IMR-90 (cell line): ENCODE results near the gene EHBP1. TPM values are rescaled to one million over a fixed set of nuclear protein-coding genes. Genes with fewer than 3 reads are reported as not detected.
A peak's percentile ranks its signal among the peaks of the same experiment; 100 is the strongest.

Experiments
- ATAC-seq: fragments of 200-7000 bp; cut with Tn5 transposase; 2 replicates; pipeline ENCODE4 v1.9.1; 2020; ENCODE audit warnings: low read depth, mild to moderate bottlenecking, moderate library complexity
- BruUV-seq: library from RNA; stranded (reverse); fragments of 400-500 nt; replicated peaks from 2 replicates; lab custom pipeline; 2021; lab: Mats Ljungman, UMichigan
- CTCF ChIA-PET: fragments of 300-600 bp; formaldehyde crosslinking; extraction: SDS; loops from one replicate; lab custom pipeline; 2021; ENCODE audit warnings: antibody characterized with exemption; lab: Yijun Ruan, JAX
- POLR2A ChIA-PET: fragments of 300-600 bp; sonication (Branson Sonifier 250); formaldehyde crosslinking; loops from one replicate; lab custom pipeline; 2022; ENCODE audit warnings: antibody characterized with exemption; ENCODE audit not compliant: unreplicated experiment; lab: Charles Lee
- DNase-seq: peaks from one replicate; pipeline ENCODE4 v3.0.0; 2013
- H2AFZ ChIP-seq: replicated peaks from 2 replicates; pipeline ENCODE3; 2013; ENCODE audit warnings: low read length, mild to moderate bottlenecking; ENCODE audit not compliant: poor library complexity
- H2AK5ac ChIP-seq: 2 replicates; pipeline ENCODE4 v1.6.1; 2013; ENCODE audit warnings: low read depth, low read length, inconsistent platforms
- H2AK9ac ChIP-seq: replicated peaks from 2 replicates; pipeline ENCODE3; 2013; ENCODE audit warnings: mild to moderate bottlenecking, low read depth, low read length, moderate library complexity; ENCODE audit not compliant: poor library complexity
- H2BK120ac ChIP-seq: 2 replicates; pipeline ENCODE4 v1.6.1; 2013; ENCODE audit warnings: low read depth, low read length, inconsistent platforms
- H2BK15ac ChIP-seq: 3 replicates; pipeline ENCODE4 v1.6.1; 2013; ENCODE audit warnings: low read depth, low read length, inconsistent platforms
- H2BK20ac ChIP-seq: 2 replicates; pipeline ENCODE4 v1.6.1; 2013; ENCODE audit warnings: low read depth, mild to moderate bottlenecking, inconsistent platforms, low read length, moderate library complexity
- H2BK5ac ChIP-seq: 2 replicates; pipeline ENCODE4 v1.6.1; 2013; ENCODE audit warnings: mild to moderate bottlenecking, low read depth, low read length, inconsistent platforms; ENCODE audit not compliant: poor library complexity, severe bottlenecking
- H3K14ac ChIP-seq: replicated peaks from 2 replicates; pipeline ENCODE4 v1.6.1; 2013; ENCODE audit warnings: low read depth, low read length, inconsistent platforms
- H3K18ac ChIP-seq: 2 replicates; pipeline ENCODE4 v1.6.1; 2013; ENCODE audit warnings: low read depth, low read length, control low read depth
- H3K23ac ChIP-seq: 2 replicates; pipeline ENCODE4 v1.6.1; 2013; ENCODE audit warnings: low read depth, low read length, inconsistent platforms
- H3K27ac ChIP-seq: 2 replicates; pipeline ENCODE4 v1.5.1; 2013; ENCODE audit warnings: mild to moderate bottlenecking, control low read depth, low read length; ENCODE audit not compliant: insufficient read depth
- H3K27me3 ChIP-seq: 2 replicates; pipeline ENCODE4 v1.6.1; 2013; ENCODE audit warnings: low read length; ENCODE audit not compliant: control insufficient read depth, insufficient read depth
- H3K36me3 ChIP-seq: 2 replicates; pipeline ENCODE4 v1.6.1; 2013; ENCODE audit warnings: low read length, mixed read lengths; ENCODE audit not compliant: control insufficient read depth, insufficient read depth
- H3K4ac ChIP-seq: 2 replicates; pipeline ENCODE4 v1.6.1; 2013; ENCODE audit warnings: low read depth, low read length, inconsistent platforms
- H3K4me1 ChIP-seq: 2 replicates; pipeline ENCODE4 v1.6.1; 2013; ENCODE audit warnings: low read length, mixed read lengths; ENCODE audit not compliant: control insufficient read depth, insufficient read depth
- H3K4me2 ChIP-seq: 2 replicates; pipeline ENCODE4 v1.6.1; 2013; ENCODE audit warnings: low read depth, mild to moderate bottlenecking, control low read depth, low read length, moderate library complexity
- H3K4me3 ChIP-seq: 2 replicates; pipeline ENCODE4 v1.5.1; 2013; ENCODE audit warnings: low read depth, mild to moderate bottlenecking, control low read depth, low read length, moderate library complexity; ENCODE audit not compliant: insufficient read depth
- H3K56ac ChIP-seq: 2 replicates; pipeline ENCODE4 v1.6.1; 2013; ENCODE audit warnings: low read length, inconsistent platforms; ENCODE audit not compliant: insufficient read depth; ENCODE audit errors: extremely low read depth
- H3K79me1 ChIP-seq, 2 experiments: 2 replicates each; pipeline ENCODE4 v1.6.1; 2013; ENCODE audit warnings: low read length in 2 of 2, inconsistent platforms in 1 of 2, low read depth in 1 of 2
- H3K9ac ChIP-seq: 2 replicates; pipeline ENCODE4 v1.6.1; 2013; ENCODE audit warnings: low read depth, low read length, control low read depth
- H3K9me1 ChIP-seq: 2 replicates; pipeline ENCODE4 v1.6.1; 2013; ENCODE audit warnings: low read length, inconsistent platforms; ENCODE audit not compliant: insufficient read depth
- H3K9me3 ChIP-seq: 2 replicates; pipeline ENCODE4 v1.6.1; 2013; ENCODE audit warnings: low read length; ENCODE audit not compliant: control insufficient read depth, insufficient read depth
- H4K20me1 ChIP-seq: 2 replicates; pipeline ENCODE4 v1.6.1; 2013; ENCODE audit warnings: low read length, inconsistent platforms; ENCODE audit not compliant: insufficient read depth
- H4K5ac ChIP-seq: 2 replicates; pipeline ENCODE4 v1.6.1; 2013; ENCODE audit warnings: mild to moderate bottlenecking, low read depth, low read length, control low read depth
- H4K8ac ChIP-seq, 2 experiments: 2 replicates each; pipeline ENCODE4 v1.6.1; 2013; ENCODE audit warnings: low read depth in 2 of 2, low read length in 2 of 2, control low read depth in 1 of 2, inconsistent platforms in 1 of 2
- H4K91ac ChIP-seq: 2 replicates; pipeline ENCODE4 v1.6.1; 2013; ENCODE audit warnings: low read depth, low read length, inconsistent platforms; ENCODE audit not compliant: insufficient read depth
- MAFK ChIP-seq: IDR thresholded peaks from 2 replicates; pipeline ENCODE4 v1.6.1; 2012; ENCODE audit warnings: low read depth, low read length, improper control_type of control experiment
- NFE2L2 ChIP-seq: fragments of 150-350 bp; IDR thresholded peaks from 2 replicates; pipeline ENCODE4 v1.6.1; 2016; ENCODE audit warnings: low read depth, mild to moderate bottlenecking, low read length
- dilution Hi-C: fragments of 300-500 bp; cut with HindIII; formaldehyde crosslinking; loops from one replicate; pipeline ENCODE4 v1.14.3; 2018; ENCODE audit warnings: low sequenced_read_pairs; ENCODE audit not compliant: unreplicated experiment
- in situ Hi-C: fragments of 300-500 bp; cut with MboI; formaldehyde crosslinking; loops from 3 replicates; pipeline ENCODE4 v1.14.3; 2019; ENCODE audit warnings: low sequenced_read_pairs, inconsistent platforms, mixed read lengths
- intact Hi-C: fragments of 100-400 bp; cut with micrococcal nuclease; formaldehyde crosslinking; loops from 2 replicates; pipeline ENCODE4 v1.10.0; 2022
- polyA plus RNA-seq, 3 experiments: library from polyadenylated mRNA; depleted of rRNA; stranded (reverse); fragments of >200 nt; gene quantifications; 2 replicates each; pipeline ENCODE4 v1.2.3, GENCODE V29; 2012; ENCODE audit warnings: low replicate concordance in 1 of 3
- total RNA-seq: library from RNA; depleted of rRNA; stranded (reverse); fragments of >200 nt; gene quantifications from 2 replicates; pipeline ENCODE4 v1.2.3, GENCODE V29; 2012

The EHBP1 gene
- total and polyA plus RNA-seq, 2 of the 4 experiments (the other 2 are of a cell fraction): 28.3 to 44.4 TPM

DNA sequence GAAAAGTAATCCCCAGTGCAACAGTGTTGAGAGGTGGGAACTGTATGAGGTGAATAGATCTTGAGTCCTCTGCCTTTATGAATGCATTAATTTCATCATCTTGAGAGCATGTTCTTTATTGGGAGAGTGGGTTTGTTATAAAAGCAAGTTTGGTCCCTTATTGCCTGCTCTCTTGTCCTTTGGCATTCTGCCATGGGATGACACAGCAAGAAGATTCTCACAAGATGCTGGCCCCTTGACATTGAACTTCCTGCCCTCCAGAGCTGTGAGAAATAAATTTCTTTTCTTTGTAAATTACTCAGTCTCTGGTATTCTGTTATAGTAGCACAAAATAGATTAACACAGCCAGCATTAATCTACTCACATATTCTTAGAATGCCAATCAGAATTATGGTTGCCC, 108.6 kb downstream of the EHBP1 start:
- H3K56ac ChIP-seq: no peak overlapping the region
- peaks cover 17% of the 10 kb centered on the region; the same call in 1 of the 2 replicates for H4K20me1 ChIP-seq
- no TSS peak for BruUV-seq
- no peak overlapping the region for H3K27ac ChIP-seq
- no peak overlapping the region for H3K9ac ChIP-seq
- no peak overlapping the region for H4K8ac ChIP-seq
- H2BK120ac ChIP-seq: no peak overlapping the region
- 0 out of 2 replicates have a peak overlapping the region, but pooled peaks have one; percentile 25 for H3K14ac ChIP-seq
- TF ChIP-seq MAFK: no peak
- peak; percentile 46; the same call in 1 of the 2 replicates for TF ChIP-seq NFE2L2
- peaks cover 4% of the 10 kb centered on the region for H3K4me1 ChIP-seq
- no peak overlapping the region for H2AK9ac ChIP-seq
- H4K5ac ChIP-seq: no peak overlapping the region
- no peak overlapping the region for H2BK20ac ChIP-seq
- H2BK5ac ChIP-seq: no peak overlapping the region
- no peak overlapping the region for H3K4me2 ChIP-seq
- H3K27me3 ChIP-seq: no peaks in the 10 kb centered on the region
- H4K91ac ChIP-seq: no peak overlapping the region
- no peak overlapping the region for H2AFZ ChIP-seq
- no peak overlapping the region for H3K23ac ChIP-seq
- peak; percentile 76 for DNase-seq
- dilution Hi-C loops: no loop called here
- H3K9me3 ChIP-seq: no peaks in the 10 kb centered on the region
- no peak overlapping the region for H3K18ac ChIP-seq
- no peaks in the 10 kb centered on the region for H3K36me3 ChIP-seq
- ChIA-PET CTCF (no interaction called here), POLR2A (no interaction called here)
- H2AK5ac ChIP-seq: no peak overlapping the region
- in situ Hi-C loops: no loop called here
- peaks cover 32 to 59% of the 10 kb centered on the region in 2 experiments for H3K79me1 ChIP-seq
- intact Hi-C loops: no loop called here
- H2BK15ac ChIP-seq: no peak overlapping the region
- ATAC-seq: peak; percentile 41
- no peak overlapping the region for H3K4me3 ChIP-seq
- H3K4ac ChIP-seq: no peak overlapping the region
- H3K9me1 ChIP-seq: peaks cover 13% of the 10 kb centered on the region
